NCI-H1694 (cell line): Measurements from ENCODE around the gene CDH4.

Experiments used
- DNase-seq: peaks from one replicate; lab custom pipeline; 2025; lab: John Stamatoyannopoulos, UW

CDH4 gene

GRCh38 chr20:61493798-61494305 is 241.8 kb downstream of the CDH4 start:
- no peak for DNase-seq

- no peak for DNase-seq
Observed at GRCh38 chr20:61494763-61495575, 242.9 kb downstream of the CDH4 start.

DNA sequence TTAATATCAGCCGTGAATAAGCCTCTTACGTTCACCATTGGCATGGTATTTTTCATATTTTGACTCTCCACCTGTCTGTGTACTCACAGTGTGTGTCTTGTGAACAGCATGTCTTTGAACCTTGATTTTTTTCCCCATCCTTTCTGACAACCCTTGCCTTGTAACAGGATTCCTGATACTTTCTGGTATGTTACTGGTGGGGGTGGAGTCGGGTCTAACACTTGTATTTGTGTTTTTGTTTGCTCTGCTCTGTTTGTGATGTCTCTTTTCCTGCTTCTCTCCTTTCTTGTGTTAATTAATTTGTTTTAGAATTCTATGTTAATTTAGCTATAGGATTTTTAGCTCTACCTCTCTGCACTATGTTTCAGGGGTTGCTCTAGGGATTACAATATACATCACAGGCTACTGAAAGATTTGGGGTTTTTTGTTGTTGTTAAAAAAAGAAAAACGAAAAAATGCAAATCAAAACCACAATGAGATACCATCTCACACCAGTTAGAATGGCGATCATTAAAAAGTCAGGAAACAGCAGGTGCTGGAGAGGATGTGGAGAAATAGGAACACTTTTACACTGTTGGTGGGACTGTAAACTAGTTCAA is 245.1 kb downstream of the CDH4 start:
- no peak for DNase-seq

- no peak for DNase-seq
Observed at GRCh38 chr20:61499859-61500554, 247.9 kb downstream of the CDH4 start.

DNA sequence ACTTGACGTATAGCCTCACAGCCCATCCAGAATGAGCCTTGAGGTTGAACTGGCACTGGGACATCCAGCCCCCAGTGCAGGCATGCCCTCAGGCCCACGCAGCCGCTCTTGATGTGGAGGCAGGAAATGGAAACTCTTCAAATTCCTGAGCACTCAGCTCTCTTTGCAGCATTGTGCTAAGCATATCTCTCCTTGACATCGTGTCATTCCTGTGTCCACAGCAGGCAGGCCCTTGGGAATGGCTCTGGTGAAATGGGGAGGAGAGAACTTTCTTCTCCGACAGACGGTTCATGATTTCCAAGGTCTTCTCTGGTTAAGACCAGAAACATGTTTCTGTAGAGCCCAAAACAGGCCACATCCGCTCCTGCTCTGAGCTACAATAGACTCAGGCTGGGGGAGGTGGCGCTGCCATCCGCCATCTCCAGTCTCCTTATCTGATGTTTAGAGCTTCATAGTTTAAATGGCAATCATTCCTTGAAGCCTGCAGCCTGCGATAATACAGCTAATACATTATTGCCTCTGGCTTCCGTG is 248.8 kb downstream of the CDH4 start:
- DNase-seq = no peak

- no peak for DNase-seq
Observed at GRCh38 chr20:61502433-61502832, 250.4 kb downstream of the CDH4 start.

DNA sequence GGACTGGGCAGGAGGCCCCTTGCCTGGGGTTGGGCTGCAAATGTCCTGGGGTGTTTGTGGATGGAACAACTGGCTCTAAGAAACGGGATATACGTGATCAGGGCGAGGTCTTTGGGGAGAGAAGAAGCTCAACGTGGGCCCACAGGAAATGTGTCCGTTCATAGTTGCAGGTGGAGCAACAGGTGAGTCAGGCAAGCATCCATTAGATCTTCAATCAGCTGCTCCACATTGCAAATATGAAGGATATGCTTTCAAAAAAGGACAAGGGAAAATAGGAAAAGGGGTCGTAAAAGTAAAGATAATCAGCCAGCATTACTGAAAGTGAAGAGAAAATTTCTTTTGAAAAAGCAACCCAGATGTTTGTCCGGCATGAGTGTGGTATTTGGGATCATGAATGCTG is 251.0 kb downstream of the CDH4 start:
- DNase-seq = no peak

GRCh38 chr20:61505508-61505907 is 253.4 kb downstream of the CDH4 start:
- no peak for DNase-seq

DNA sequence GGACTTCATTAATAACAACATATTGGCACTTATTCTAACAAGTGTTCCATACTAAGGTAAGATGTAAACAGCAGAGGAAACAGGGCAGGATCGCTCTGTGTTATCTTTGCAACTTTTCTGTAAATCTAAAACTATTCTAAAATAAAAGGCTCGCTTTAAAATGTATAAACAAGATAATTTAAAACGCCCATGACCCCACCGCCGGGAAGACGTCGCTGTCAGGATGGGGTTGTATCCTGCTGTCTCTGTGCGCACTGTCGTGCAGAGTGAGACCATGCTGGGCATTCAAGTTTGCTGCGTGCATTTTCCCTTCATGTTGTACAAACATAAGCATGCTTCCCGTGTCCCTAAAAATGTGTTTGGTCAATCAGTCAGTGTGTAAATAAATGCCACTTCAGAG is 255.7 kb downstream of the CDH4 start:
- no peak for DNase-seq

DNA sequence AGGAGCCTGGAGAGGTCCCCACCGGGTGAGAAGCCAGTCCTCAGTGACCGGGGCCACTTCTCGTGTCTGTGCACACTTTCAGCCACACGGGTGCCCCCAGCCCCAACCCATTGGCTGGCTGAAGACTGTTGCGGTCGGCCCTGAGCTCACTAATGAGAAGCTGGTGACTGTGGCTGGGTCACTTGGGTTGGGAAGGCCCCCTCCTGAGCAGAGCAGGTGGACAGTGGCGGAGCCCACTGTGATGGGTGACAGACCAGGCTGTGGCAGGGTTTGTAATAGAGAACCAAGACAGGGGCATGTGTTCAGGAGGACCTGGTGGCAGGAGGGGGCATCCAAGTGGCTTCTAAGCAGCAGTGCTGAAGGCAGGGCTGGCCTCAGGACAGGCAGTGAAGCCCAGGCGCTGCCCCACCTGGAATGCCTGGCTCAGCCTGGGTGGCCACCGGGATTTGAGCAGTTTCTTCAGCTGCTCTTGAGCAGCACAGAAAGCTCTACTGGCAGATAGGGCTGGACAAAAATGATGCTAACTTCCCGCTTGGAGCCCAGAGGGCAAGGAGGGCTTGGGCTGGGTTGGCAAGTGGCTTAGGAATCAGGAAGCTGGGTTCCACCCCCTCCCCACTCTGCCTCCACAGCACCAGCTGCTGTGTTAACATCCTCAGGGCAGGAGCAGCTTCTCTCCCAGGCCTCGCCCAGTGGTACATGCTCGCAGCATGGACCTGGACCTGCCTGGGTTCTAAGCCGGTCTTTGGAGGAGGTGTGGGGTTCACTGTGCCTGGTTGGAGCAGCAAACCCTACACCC is 256.4 kb downstream of the CDH4 start:
- DNase-seq = no peak

- DNase-seq = no peak
Observed at GRCh38 chr20:61510778-61511330, 258.8 kb downstream of the CDH4 start.

- no peak for DNase-seq
Observed at GRCh38 chr20:61512475-61512874, 260.4 kb downstream of the CDH4 start.

DNA sequence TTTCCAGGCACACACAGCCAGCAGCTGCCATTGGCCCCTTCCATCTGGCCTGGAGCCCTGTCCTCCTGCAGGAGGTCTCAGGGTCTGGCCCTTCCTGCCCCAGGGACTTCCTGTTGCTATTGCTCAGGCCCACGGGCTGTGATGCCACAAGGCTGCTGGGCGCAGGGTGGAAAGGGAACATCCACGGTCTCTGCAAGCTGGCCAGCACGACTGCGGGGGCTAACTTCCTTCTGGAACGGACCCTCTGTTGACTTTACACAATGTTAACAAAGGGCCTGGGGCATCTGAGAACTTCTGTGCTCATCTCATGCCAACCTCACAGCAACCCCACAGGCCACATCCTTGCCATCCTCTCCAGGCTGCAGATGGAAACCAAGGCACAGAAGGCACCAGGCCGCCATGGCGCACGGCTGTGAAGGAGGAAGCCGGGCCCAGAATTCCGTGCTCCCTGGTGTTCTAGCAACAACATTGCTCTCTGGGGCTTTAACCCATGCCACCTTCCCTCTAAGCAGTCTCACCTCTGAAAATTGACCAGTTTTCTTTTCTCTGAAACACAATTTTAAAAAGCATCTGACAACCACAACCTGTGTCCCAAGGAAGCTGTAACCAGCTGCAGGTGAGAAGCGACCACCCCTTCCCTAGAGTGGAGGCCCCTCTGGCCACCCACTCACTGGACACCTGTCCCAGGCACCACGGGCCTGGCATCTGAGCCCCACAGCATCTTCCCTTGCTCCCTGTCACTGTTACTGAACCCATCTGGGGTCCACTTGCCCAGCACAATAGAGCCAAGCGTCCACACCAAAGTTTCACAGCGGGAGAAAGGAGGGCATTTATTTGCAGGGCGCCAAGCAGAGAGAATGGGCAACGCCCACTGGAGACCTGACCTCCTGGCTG is 261.3 kb downstream of the CDH4 start:
- DNase-seq = no peak

GRCh38 chr20:61514018-61514365 is 261.9 kb downstream of the CDH4 start:
- no peak for DNase-seq

GRCh38 chr20:61514396-61514795 is 262.3 kb downstream of the CDH4 start:
- no peak for DNase-seq

- no peak for DNase-seq
Observed at GRCh38 chr20:61514805-61515505, 262.9 kb downstream of the CDH4 start.

GRCh38 chr20:61515922-61516321 is 263.9 kb downstream of the CDH4 start:
- DNase-seq = no peak

DNA sequence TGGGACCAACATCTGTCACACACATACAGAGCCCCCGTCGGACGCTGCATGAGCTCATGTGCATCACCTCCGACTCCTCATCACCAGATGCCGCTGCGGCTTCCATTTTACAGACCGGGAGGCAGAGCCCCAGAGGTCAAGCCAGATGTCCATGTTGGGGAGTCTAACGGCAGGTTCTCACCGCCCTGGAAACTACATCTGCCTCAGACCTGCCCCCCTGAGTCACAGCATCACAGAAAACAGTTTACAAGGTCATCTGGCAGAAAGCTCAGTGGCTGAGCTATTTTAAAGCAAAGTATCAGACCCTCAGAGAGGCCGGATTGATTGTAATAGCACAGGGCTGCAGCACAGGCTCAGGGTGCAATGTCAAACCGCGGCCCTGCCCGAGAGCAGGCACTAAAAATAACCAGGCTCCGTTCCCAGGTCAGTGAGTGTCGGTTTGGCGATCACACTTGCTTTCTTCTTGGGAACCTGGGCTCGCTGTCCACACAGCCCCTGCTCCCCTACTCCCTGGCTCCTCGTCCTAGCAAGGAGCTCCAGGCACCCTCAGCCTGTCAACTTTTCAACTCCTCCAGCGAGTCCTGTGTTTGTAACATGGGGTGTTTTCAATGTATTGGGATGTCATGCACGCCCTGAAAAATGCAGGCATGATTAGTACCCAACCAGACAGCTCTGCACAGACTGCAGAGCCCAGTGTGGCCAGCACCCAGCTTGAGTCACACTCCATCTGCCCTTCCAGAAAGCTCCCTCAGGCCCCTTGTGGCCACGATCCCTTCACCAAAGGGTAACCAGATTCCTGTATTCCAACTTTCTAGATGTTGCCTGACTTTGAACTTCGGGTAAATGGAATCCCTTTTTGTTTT is 264.5 kb downstream of the CDH4 start:
- no peak for DNase-seq

- DNase-seq = no peak
Observed at GRCh38 chr20:61517419-61517818, 265.4 kb downstream of the CDH4 start.
